Keratinocyte (primary cell): ENCODE results near the gene NUDT3. TPM values are rescaled to one million over a fixed set of nuclear protein-coding genes. Genes with fewer than 3 reads are reported as not detected.

Experiments used
- DNase-seq: peaks from one replicate; pipeline ENCODE4 v3.0.0-alpha.2; 2011; ENCODE audit warnings: low read depth, missing footprints, low spot score
- FAIRE-seq: peaks from 2 replicates; lab custom pipeline; 2011; peaks lifted over from hg19 to GRCh38; lab: Jason Lieb, UNC
- H2AFZ ChIP-seq: 2 replicates; pipeline ENCODE4 v1.6.0; 2012; ENCODE audit warnings: low read length, control low read depth, inconsistent platforms; ENCODE audit not compliant: control insufficient read depth
- H3K27ac ChIP-seq: 2 replicates; pipeline ENCODE4 v1.5.1; 2011; ENCODE audit warnings: low read length; ENCODE audit not compliant: control insufficient read depth, insufficient read depth
- H3K27me3 ChIP-seq: 3 replicates; pipeline ENCODE4 v1.6.0; 2011; ENCODE audit warnings: low read length; ENCODE audit not compliant: control insufficient read depth, insufficient read depth; ENCODE audit errors: extremely low read depth
- H3K36me3 ChIP-seq, 2 experiments: 2 replicates in 1 of 2; 3 replicates in 1 of 2; pipeline ENCODE4 v1.5.1; 2011; ENCODE audit warnings: low read length in 2 of 2, mild to moderate bottlenecking in 1 of 2; ENCODE audit not compliant: control insufficient read depth in 2 of 2, insufficient read depth in 2 of 2; ENCODE audit errors: extremely low read depth in 1 of 2
- H3K4me1 ChIP-seq: 3 replicates; pipeline ENCODE4 v1.5.1; 2011; ENCODE audit warnings: low read length; ENCODE audit not compliant: control insufficient read depth, insufficient read depth; ENCODE audit errors: extremely low read depth
- H3K4me2 ChIP-seq: 3 replicates; pipeline ENCODE4 v1.6.0; 2011; ENCODE audit warnings: low read depth, low read length; ENCODE audit not compliant: control insufficient read depth, insufficient read depth; ENCODE audit errors: extremely low read depth
- H3K4me3 ChIP-seq, 3 experiments: fragments of 200-600 bp in 1 of 3; sonication (generic) in 1 of 3; 2 replicates in 2 of 3; 3 replicates in 1 of 3; pipeline ENCODE4 v1.5.1; 2011 to 2016; ENCODE audit warnings: low read length in 3 of 3, mild to moderate bottlenecking in 3 of 3, control low read depth in 2 of 3, inconsistent platforms in 1 of 3, low read depth in 1 of 3, mixed read lengths in 1 of 3, mixed run types in 1 of 3, moderate library complexity in 1 of 3; ENCODE audit not compliant: control insufficient read depth in 2 of 3, insufficient read depth in 2 of 3; ENCODE audit errors: extremely low read depth in 1 of 3
- H3K79me2 ChIP-seq: 2 replicates; pipeline ENCODE4 v1.6.0; 2012; ENCODE audit warnings: low read length; ENCODE audit not compliant: control insufficient read depth, insufficient read depth
- H3K9ac ChIP-seq: 3 replicates; pipeline ENCODE4 v1.6.0; 2011; ENCODE audit warnings: low read length; ENCODE audit not compliant: control insufficient read depth, insufficient read depth; ENCODE audit errors: extremely low read depth
- H3K9me1 ChIP-seq: 3 replicates; pipeline ENCODE4 v1.6.0; 2011; ENCODE audit warnings: low read length; ENCODE audit not compliant: control insufficient read depth, insufficient read depth; ENCODE audit errors: extremely low read depth
- H3K9me3 ChIP-seq: 2 replicates; pipeline ENCODE4 v1.5.1; 2012; ENCODE audit warnings: low read depth, low read length; ENCODE audit not compliant: control insufficient read depth
- H4K20me1 ChIP-seq: 3 replicates; pipeline ENCODE4 v1.6.0; 2011; ENCODE audit warnings: low read length; ENCODE audit not compliant: control insufficient read depth, insufficient read depth; ENCODE audit errors: extremely low read depth
- CTCF ChIP-seq, 3 experiments: IDR thresholded peaks in 1 of 3; conservative IDR thresholded peaks in 1 of 3; optimal IDR thresholded peaks in 1 of 3; 2 replicates in 2 of 3; 3 replicates in 1 of 3; pipeline versions ENCODE3 to v1.5.1; 2011; ENCODE audit warnings: low read length in 3 of 3, mild to moderate bottlenecking in 3 of 3, moderate library complexity in 2 of 3, control low read depth in 1 of 3, inconsistent platforms in 1 of 3; ENCODE audit not compliant: insufficient read depth in 2 of 3; ENCODE audit errors: extremely low read depth in 1 of 3
- EZH2 ChIP-seq: IDR thresholded peaks from one replicate; pipeline ENCODE4 v1.6.1; 2012; ENCODE audit warnings: inconsistent platforms, mild to moderate bottlenecking, low read length, moderate library complexity
- dilution Hi-C: fragments of 300-500 bp; cut with MboI; formaldehyde crosslinking; loops from one replicate; pipeline ENCODE4 v1.7.0; 2020; ENCODE audit warnings: low sequenced_read_pairs; ENCODE audit not compliant: extremely low pct_ligation_motif_present
- polyA plus RNA-seq, 5 experiments: library from polyadenylated mRNA; depleted of rRNA in 3 of 5; stranded (reverse) in 3 of 5; stranded (forward) in 1 of 5; unstranded in 1 of 5; fragments of >200 nt; gene quantifications; 1 replicate in 1 of 5; 2 replicates in 3 of 5; 3 replicates in 1 of 5; pipeline versions ENCODE4 v1.2.1 to v1.2.3, GENCODE V29; 2011 to 2012; ENCODE audit warnings: missing spikeins in 2 of 5, low read depth in 1 of 5, low replicate concordance in 1 of 5

Gene NUDT3
- polyA plus RNA-seq, 1 donor (not counting 4 experiments of a cell fraction or from before 2014, with no cell fraction given) = 16.5 TPM

- H3K9me1 ChIP-seq = no peaks in the 10 kb centered on the region
- no peaks in the 10 kb centered on the region for H3K9me3 ChIP-seq
- H4K20me1 ChIP-seq = no peaks in the 10 kb centered on the region
- H3K9ac ChIP-seq = no peak overlapping the region
- no peak for DNase-seq
- H3K36me3 ChIP-seq = no peaks in the 10 kb centered on the region
- dilution Hi-C loops = no loop called here
- H3K27me3 ChIP-seq = no peaks in the 10 kb centered on the region
- H3K4me1 ChIP-seq = no peaks in the 10 kb centered on the region
- no peak overlapping the region for H2AFZ ChIP-seq
- peaks cover 4% of the 10 kb centered on the region for H3K79me2 ChIP-seq
- no peak for TF ChIP-seq EZH2
- TF ChIP-seq CTCF (optimal IDR thresholded peaks at IDR 0.05 in 1 of 3, IDR thresholded peaks at IDR 0.05 in 1 of 3, conservative IDR thresholded peaks at IDR 0.05 in 1 of 3; ENCODE audit: extremely low read depth in 1 of 3, insufficient read depth in 2 of 3, low read length in 3 of 3) = no peak
- no peak overlapping the region for H3K4me3 ChIP-seq
- no peak overlapping the region for H3K4me2 ChIP-seq
- FAIRE-seq = no peak
- H3K27ac ChIP-seq = no peak overlapping the region
These were observed 89.5 kb downstream of the NUDT3 start for GRCh38 chr6:34302929-34303328.

GRCh38 chr6:34301408-34301807 is 91.1 kb downstream of the NUDT3 start:
- no peak for TF ChIP-seq CTCF (optimal IDR thresholded peaks at IDR 0.05 in 1 of 3, IDR thresholded peaks at IDR 0.05 in 1 of 3, conservative IDR thresholded peaks at IDR 0.05 in 1 of 3; ENCODE audit: extremely low read depth in 1 of 3, insufficient read depth in 2 of 3, low read length in 3 of 3)
- TF ChIP-seq EZH2 = no peak
- no peaks in the 10 kb centered on the region for H3K9me3 ChIP-seq
- no peak overlapping the region for H3K4me2 ChIP-seq
- no peaks in the 10 kb centered on the region for H3K27me3 ChIP-seq
- no peaks in the 10 kb centered on the region for H3K79me2 ChIP-seq
- dilution Hi-C loops = no loop called here
- no peak overlapping the region for H3K27ac ChIP-seq
- no peaks in the 10 kb centered on the region for H3K9me1 ChIP-seq
- no peaks in the 10 kb centered on the region for H4K20me1 ChIP-seq
- no peak for DNase-seq
- H2AFZ ChIP-seq = no peak overlapping the region
- H3K4me3 ChIP-seq = no peak overlapping the region
- no peak overlapping the region for H3K9ac ChIP-seq
- no peaks in the 10 kb centered on the region for H3K4me1 ChIP-seq
- no peak for FAIRE-seq
- H3K36me3 ChIP-seq = no peaks in the 10 kb centered on the region
